IMR-90 (cell line): ENCODE results near the gene SGK2. TPM values are rescaled to one million over a fixed set of nuclear protein-coding genes. Genes with fewer than 3 reads are reported as not detected.

ENCODE experiments used
- ATAC-seq: fragments of 200-7000 bp; cut with Tn5 transposase; 2 replicates; pipeline ENCODE4 v1.9.1; 2020; ENCODE audit warnings: low read depth, mild to moderate bottlenecking, moderate library complexity
- BruUV-seq: library from RNA; stranded (reverse); fragments of 400-500 nt; replicated peaks from 2 replicates; lab custom pipeline; 2021; lab: Mats Ljungman, UMichigan
- CTCF ChIA-PET: fragments of 300-600 bp; formaldehyde crosslinking; extraction: SDS; loops from one replicate; lab custom pipeline; 2021; ENCODE audit warnings: antibody characterized with exemption; lab: Yijun Ruan, JAX
- POLR2A ChIA-PET: fragments of 300-600 bp; sonication (Branson Sonifier 250); formaldehyde crosslinking; loops from one replicate; lab custom pipeline; 2022; ENCODE audit warnings: antibody characterized with exemption; ENCODE audit not compliant: unreplicated experiment; lab: Charles Lee
- DNase-seq: peaks from one replicate; pipeline ENCODE4 v3.0.0; 2013
- H2AFZ ChIP-seq: replicated peaks from 2 replicates; pipeline ENCODE3; 2013; ENCODE audit warnings: low read length, mild to moderate bottlenecking; ENCODE audit not compliant: poor library complexity
- H2AK5ac ChIP-seq: 2 replicates; pipeline ENCODE4 v1.6.1; 2013; ENCODE audit warnings: low read depth, low read length, inconsistent platforms
- H2AK9ac ChIP-seq: replicated peaks from 2 replicates; pipeline ENCODE3; 2013; ENCODE audit warnings: mild to moderate bottlenecking, low read depth, low read length, moderate library complexity; ENCODE audit not compliant: poor library complexity
- H2BK120ac ChIP-seq: 2 replicates; pipeline ENCODE4 v1.6.1; 2013; ENCODE audit warnings: low read depth, low read length, inconsistent platforms
- H2BK15ac ChIP-seq: 3 replicates; pipeline ENCODE4 v1.6.1; 2013; ENCODE audit warnings: low read depth, low read length, inconsistent platforms
- H2BK20ac ChIP-seq: 2 replicates; pipeline ENCODE4 v1.6.1; 2013; ENCODE audit warnings: low read depth, mild to moderate bottlenecking, inconsistent platforms, low read length, moderate library complexity
- H2BK5ac ChIP-seq: 2 replicates; pipeline ENCODE4 v1.6.1; 2013; ENCODE audit warnings: mild to moderate bottlenecking, low read depth, low read length, inconsistent platforms; ENCODE audit not compliant: poor library complexity, severe bottlenecking
- H3K14ac ChIP-seq: replicated peaks from 2 replicates; pipeline ENCODE4 v1.6.1; 2013; ENCODE audit warnings: low read depth, low read length, inconsistent platforms
- H3K18ac ChIP-seq: 2 replicates; pipeline ENCODE4 v1.6.1; 2013; ENCODE audit warnings: low read depth, low read length, control low read depth
- H3K23ac ChIP-seq: 2 replicates; pipeline ENCODE4 v1.6.1; 2013; ENCODE audit warnings: low read depth, low read length, inconsistent platforms
- H3K27ac ChIP-seq: 2 replicates; pipeline ENCODE4 v1.5.1; 2013; ENCODE audit warnings: mild to moderate bottlenecking, control low read depth, low read length; ENCODE audit not compliant: insufficient read depth
- H3K27me3 ChIP-seq: 2 replicates; pipeline ENCODE4 v1.6.1; 2013; ENCODE audit warnings: low read length; ENCODE audit not compliant: control insufficient read depth, insufficient read depth
- H3K36me3 ChIP-seq: 2 replicates; pipeline ENCODE4 v1.6.1; 2013; ENCODE audit warnings: low read length, mixed read lengths; ENCODE audit not compliant: control insufficient read depth, insufficient read depth
- H3K4ac ChIP-seq: 2 replicates; pipeline ENCODE4 v1.6.1; 2013; ENCODE audit warnings: low read depth, low read length, inconsistent platforms
- H3K4me1 ChIP-seq: 2 replicates; pipeline ENCODE4 v1.6.1; 2013; ENCODE audit warnings: low read length, mixed read lengths; ENCODE audit not compliant: control insufficient read depth, insufficient read depth
- H3K4me2 ChIP-seq: 2 replicates; pipeline ENCODE4 v1.6.1; 2013; ENCODE audit warnings: low read depth, mild to moderate bottlenecking, control low read depth, low read length, moderate library complexity
- H3K4me3 ChIP-seq: 2 replicates; pipeline ENCODE4 v1.5.1; 2013; ENCODE audit warnings: low read depth, mild to moderate bottlenecking, control low read depth, low read length, moderate library complexity; ENCODE audit not compliant: insufficient read depth
- H3K56ac ChIP-seq: 2 replicates; pipeline ENCODE4 v1.6.1; 2013; ENCODE audit warnings: low read length, inconsistent platforms; ENCODE audit not compliant: insufficient read depth; ENCODE audit errors: extremely low read depth
- H3K79me1 ChIP-seq, 2 experiments: 2 replicates each; pipeline ENCODE4 v1.6.1; 2013; ENCODE audit warnings: low read length in 2 of 2, inconsistent platforms in 1 of 2, low read depth in 1 of 2
- H3K9ac ChIP-seq: 2 replicates; pipeline ENCODE4 v1.6.1; 2013; ENCODE audit warnings: low read depth, low read length, control low read depth
- H3K9me1 ChIP-seq: 2 replicates; pipeline ENCODE4 v1.6.1; 2013; ENCODE audit warnings: low read length, inconsistent platforms; ENCODE audit not compliant: insufficient read depth
- H3K9me3 ChIP-seq: 2 replicates; pipeline ENCODE4 v1.6.1; 2013; ENCODE audit warnings: low read length; ENCODE audit not compliant: control insufficient read depth, insufficient read depth
- H4K20me1 ChIP-seq: 2 replicates; pipeline ENCODE4 v1.6.1; 2013; ENCODE audit warnings: low read length, inconsistent platforms; ENCODE audit not compliant: insufficient read depth
- H4K5ac ChIP-seq: 2 replicates; pipeline ENCODE4 v1.6.1; 2013; ENCODE audit warnings: mild to moderate bottlenecking, low read depth, low read length, control low read depth
- H4K8ac ChIP-seq, 2 experiments: 2 replicates each; pipeline ENCODE4 v1.6.1; 2013; ENCODE audit warnings: low read depth in 2 of 2, low read length in 2 of 2, control low read depth in 1 of 2, inconsistent platforms in 1 of 2
- H4K91ac ChIP-seq: 2 replicates; pipeline ENCODE4 v1.6.1; 2013; ENCODE audit warnings: low read depth, low read length, inconsistent platforms; ENCODE audit not compliant: insufficient read depth
- CHD1 ChIP-seq: IDR thresholded peaks from 2 replicates; pipeline ENCODE4 v1.6.1; 2012; ENCODE audit warnings: low read depth, low read length, improper control_type of control experiment
- ELK1 ChIP-seq: fragments of 150-350 bp; IDR thresholded peaks from 2 replicates; pipeline ENCODE4 v1.6.1; 2016; ENCODE audit warnings: low read depth, mild to moderate bottlenecking, low read length, moderate library complexity, borderline replicate concordance
- MAFK ChIP-seq: IDR thresholded peaks from 2 replicates; pipeline ENCODE4 v1.6.1; 2012; ENCODE audit warnings: low read depth, low read length, improper control_type of control experiment
- MAZ ChIP-seq: IDR thresholded peaks from 2 replicates; pipeline ENCODE4 v1.6.1; 2012; ENCODE audit warnings: low read depth, mild to moderate bottlenecking, low read length, improper control_type of control experiment, moderate library complexity, borderline replicate concordance
- POLR2A ChIP-seq: IDR thresholded peaks from 2 replicates; pipeline ENCODE4 v1.6.1; 2012; ENCODE audit warnings: mild to moderate bottlenecking, low read depth, low read length
- RAD21 ChIP-seq: IDR thresholded peaks from 2 replicates; pipeline ENCODE4 v1.6.1; 2012; ENCODE audit warnings: low read length, improper control_type of control experiment
- RCOR1 ChIP-seq: IDR thresholded peaks from 2 replicates; pipeline ENCODE4 v1.6.1; 2012; ENCODE audit warnings: mild to moderate bottlenecking, low read length, improper control_type of control experiment; ENCODE audit not compliant: insufficient replicate concordance
- RFX5 ChIP-seq: IDR thresholded peaks from 2 replicates; pipeline ENCODE4 v1.8.0; 2012; ENCODE audit warnings: low read depth, mild to moderate bottlenecking, low read length, moderate library complexity
- SMC3 ChIP-seq: fragments of 150-350 bp; IDR thresholded peaks from 2 replicates; pipeline ENCODE4 v1.6.1; 2016; ENCODE audit warnings: low read depth, mild to moderate bottlenecking, antibody characterized with exemption, low read length, moderate library complexity
- WGBS, 2 experiments: methylation state at CpG; one replicate each; pipeline versions ENCODE4 v1.1.5 to v1.1.7; 2013; ENCODE audit warnings: missing lambda C conversion rate in 2 of 2; ENCODE audit not compliant: insufficient read length in 1 of 2; ENCODE audit errors: extremely low coverage in 2 of 2; 5-methylcytosine and 5-hydroxymethylcytosine counted together
- dilution Hi-C: fragments of 300-500 bp; cut with HindIII; formaldehyde crosslinking; loops from one replicate; pipeline ENCODE4 v1.14.3; 2018; ENCODE audit warnings: low sequenced_read_pairs; ENCODE audit not compliant: unreplicated experiment
- in situ Hi-C: fragments of 300-500 bp; cut with MboI; formaldehyde crosslinking; loops from 3 replicates; pipeline ENCODE4 v1.14.3; 2019; ENCODE audit warnings: low sequenced_read_pairs, inconsistent platforms, mixed read lengths
- intact Hi-C: fragments of 100-400 bp; cut with micrococcal nuclease; formaldehyde crosslinking; loops from 2 replicates; pipeline ENCODE4 v1.10.0; 2022
- polyA plus RNA-seq, 3 experiments: library from polyadenylated mRNA; depleted of rRNA; stranded (reverse); fragments of >200 nt; gene quantifications; 2 replicates each; pipeline ENCODE4 v1.2.3, GENCODE V29; 2012; ENCODE audit warnings: low replicate concordance in 1 of 3
- total RNA-seq: library from RNA; depleted of rRNA; stranded (reverse); fragments of >200 nt; gene quantifications from 2 replicates; pipeline ENCODE4 v1.2.3, GENCODE V29; 2012
- TF ChIP-seq, protein P1 (sequence below): conservative IDR thresholded peaks from 2 replicates; pipeline ENCODE4 v1.5.1; 2012; ENCODE audit warnings: mild to moderate bottlenecking, low read depth, low read length, improper control_type of control experiment

Gene SGK2
- total and polyA plus RNA-seq, 2 of the 4 experiments (the other 2 are of a cell fraction) = under 0.01 to 0.10 TPM

DNA sequence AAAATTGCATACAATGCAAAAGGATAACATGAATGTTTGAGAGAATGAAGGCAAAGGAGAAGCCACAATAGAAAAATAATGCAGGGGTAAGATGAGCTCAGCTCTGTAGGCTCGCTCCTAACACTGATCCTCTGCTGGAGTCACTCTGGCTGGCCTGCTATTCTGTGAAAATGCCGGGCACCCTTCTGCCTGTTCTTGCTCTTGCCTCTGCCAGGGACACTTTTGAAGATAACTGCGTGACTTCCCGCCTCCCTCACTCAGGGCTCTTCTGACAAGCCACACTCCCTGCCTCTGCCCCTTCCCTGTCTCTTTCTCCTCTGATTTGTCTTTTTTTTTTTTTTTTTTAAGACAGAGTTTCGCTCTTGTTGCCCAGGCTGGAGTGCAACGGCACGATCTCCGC, 72.8 kb downstream of the SGK2 start:
- Histone ChIP-seq H2AFZ (no peak overlapping the region), H3K4me1 (no peaks in the 10 kb centered on the region), H4K20me1 (no peaks in the 10 kb centered on the region), H3K4me2 (no peak overlapping the region), H2BK5ac (no peak overlapping the region), H3K9me3 (no peaks in the 10 kb centered on the region), H3K14ac (no peak overlapping the region), H4K8ac (no peak overlapping the region), H2AK9ac (no peak overlapping the region), H3K9ac (no peak overlapping the region), H2AK5ac (no peak overlapping the region), H3K36me3 (peaks cover 21% of the 10 kb centered on the region), H4K91ac (no peak overlapping the region), H2BK15ac (no peak overlapping the region), H3K79me1 (no peaks in the 10 kb centered on the region), H3K9me1 (peaks cover 3% of the 10 kb centered on the region; the same call in 1 of the 2 replicates), H3K23ac (no peak overlapping the region), H2BK20ac (no peak overlapping the region), H3K27me3 (no peaks in the 10 kb centered on the region), H2BK120ac (no peak overlapping the region), H3K56ac (no peak overlapping the region), H3K18ac (no peak overlapping the region), H4K5ac (no peak overlapping the region), H3K4ac (no peak overlapping the region), H3K27ac (no peak overlapping the region), H3K4me3 (no peak overlapping the region)
- no TSS peak for BruUV-seq
- no peak for ATAC-seq
- ChIA-PET CTCF (no interaction called here), POLR2A (interaction anchor here (0.6 kb wide), 1 partner anchor 1010 kb away, joined by 3 read pairs; no protein-coding TSS in a partner anchor)
- TF ChIP-seq POLR2A (no peak), CHD1 (no peak), RCOR1 (no peak), ELK1 (no peak), RAD21 (no peak), RFX5 (no peak), MAFK (no peak), SMC3 (no peak), MAZ (no peak)
- TF ChIP-seq, protein P1, sequence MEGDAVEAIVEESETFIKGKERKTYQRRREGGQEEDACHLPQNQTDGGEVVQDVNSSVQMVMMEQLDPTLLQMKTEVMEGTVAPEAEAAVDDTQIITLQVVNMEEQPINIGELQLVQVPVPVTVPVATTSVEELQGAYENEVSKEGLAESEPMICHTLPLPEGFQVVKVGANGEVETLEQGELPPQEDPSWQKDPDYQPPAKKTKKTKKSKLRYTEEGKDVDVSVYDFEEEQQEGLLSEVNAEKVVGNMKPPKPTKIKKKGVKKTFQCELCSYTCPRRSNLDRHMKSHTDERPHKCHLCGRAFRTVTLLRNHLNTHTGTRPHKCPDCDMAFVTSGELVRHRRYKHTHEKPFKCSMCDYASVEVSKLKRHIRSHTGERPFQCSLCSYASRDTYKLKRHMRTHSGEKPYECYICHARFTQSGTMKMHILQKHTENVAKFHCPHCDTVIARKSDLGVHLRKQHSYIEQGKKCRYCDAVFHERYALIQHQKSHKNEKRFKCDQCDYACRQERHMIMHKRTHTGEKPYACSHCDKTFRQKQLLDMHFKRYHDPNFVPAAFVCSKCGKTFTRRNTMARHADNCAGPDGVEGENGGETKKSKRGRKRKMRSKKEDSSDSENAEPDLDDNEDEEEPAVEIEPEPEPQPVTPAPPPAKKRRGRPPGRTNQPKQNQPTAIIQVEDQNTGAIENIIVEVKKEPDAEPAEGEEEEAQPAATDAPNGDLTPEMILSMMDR = no peak
- in situ Hi-C loops = no loop called here
- WGBS, 2 experiments = no CpG with 5 or more reads among the region's 8 CpGs
- dilution Hi-C loops = no loop called here
- no peak for DNase-seq
- intact Hi-C loops = no loop called here
